ENCODE measurements around the gene RDH8. TPM values are rescaled to one million over a fixed set of nuclear protein-coding genes. Genes with fewer than 3 reads are reported as not detected.

Gene RDH8
- total and polyA plus RNA-seq, 2 donors (not counting 3 experiments of a cell fraction or from before 2014, with no cell fraction given), result not detected

- ChIA-PET POLR2A (no interaction called here), CTCF (no interaction called here)
- Histone ChIP-seq H3K79me2 (ENCODE audit: control insufficient read depth, insufficient read depth, low read length) (no peaks in the 10 kb centered on the region), H4K20me1 (replicated peaks; ENCODE audit: control insufficient read depth, extremely low read depth, insufficient read depth, low read length) (no peaks in the 10 kb centered on the region), H3K4me3 (replicated peaks in 1 of 3; ENCODE audit: insufficient read depth in 1 of 3, low read depth in 1 of 3, low read length in 3 of 3) (no peak overlapping the region), H3K27ac (ENCODE audit: insufficient read depth, low read depth, low read length) (no peak overlapping the region), H3K9ac (replicated peaks; ENCODE audit: extremely low read depth, insufficient read depth, low read length) (no peak overlapping the region), H3K4me1 (ENCODE audit: control insufficient read depth, extremely low read depth, insufficient read depth, low read length) (peaks cover 4% of the 10 kb centered on the region), H2AFZ (ENCODE audit: low read depth, low read length) (no peak overlapping the region), H3K9me3 (replicated peaks; ENCODE audit: control insufficient read depth, insufficient read depth, low read length) (no peaks in the 10 kb centered on the region), H3K27me3 (ENCODE audit: control insufficient read depth in 2 of 2, insufficient read depth in 2 of 2, low read length in 2 of 2) (peaks cover 2% of the 10 kb centered on the region in 2 experiments), H3K4me2 (ENCODE audit: insufficient read depth, low read length) (no peak overlapping the region), H3K9me1 (replicated peaks; ENCODE audit: control insufficient read depth, extremely low read depth, insufficient read depth, low read length) (no peaks in the 10 kb centered on the region), H3K36me3 (ENCODE audit: control insufficient read depth in 2 of 2, extremely low read depth in 1 of 2, insufficient read depth in 2 of 2, low read length in 2 of 2) (no peaks in the 10 kb centered on the region)
- intact Hi-C loops (cut with micrococcal nuclease), result no loop called here
- dilution Hi-C loops (cut with MboI; ENCODE audit: extremely low pct_ligation_motif_present, low sequenced_read_pairs), result no loop called here
- no peak for DNase-seq (ENCODE audit: low read depth, low spot score)
- BruUV-seq (replicated peaks), result no TSS peak
- no peak for FAIRE-seq
- TF ChIP-seq JUN (IDR thresholded peaks at IDR 0.05; ENCODE audit: borderline replicate concordance, insufficient read depth, insufficient read length, low read depth) (no peak), CTCF (IDR thresholded peaks at IDR 0.05; ENCODE audit: extremely low read depth in 1 of 2, insufficient read depth in 1 of 2, low read depth in 1 of 2, low read length in 2 of 2) (no peak), POLR2A (IDR thresholded peaks at IDR 0.05; ENCODE audit: low read depth, low read length) (no peak), FOS (IDR thresholded peaks at IDR 0.05; ENCODE audit: borderline replicate concordance, insufficient read depth, low read length) (no peak), POLR2AphosphoS5 (IDR thresholded peaks at IDR 0.05; ENCODE audit: insufficient read depth, low read depth, low read length) (no peak), GATA2 (IDR thresholded peaks at IDR 0.05; ENCODE audit: insufficient read depth, insufficient read length, low read depth, low read length) (no peak), MYC (IDR thresholded peaks at IDR 0.05; ENCODE audit: low read depth, low read length) (no peak), EZH2 (IDR thresholded peaks at IDR 0.05; ENCODE audit: borderline replicate concordance, low read depth, low read length, severe bottlenecking) (no peak), MAX (IDR thresholded peaks at IDR 0.05; ENCODE audit: insufficient read depth, insufficient read length) (no peak)
Observed at GRCh38 chr19:10006335-10006708, 7.0 kb upstream of the RDH8 start.

Measured in endothelial cell of umbilical vein (primary cell).